GM10248 (cell line): Measurements from ENCODE around the gene C20orf96.

Experiments
- CTCF ChIA-PET: fragments of 300-600 bp; sonication (Branson Sonifier 250); formaldehyde crosslinking; extraction: SDS; loops from one replicate; lab custom pipeline; 2021; ENCODE audit warnings: antibody characterized with exemption; lab: Yijun Ruan, JAX
- POLR2A ChIA-PET: fragments of 350-650 bp; sonication (Branson Sonifier 250); formaldehyde crosslinking; extraction: SDS; loops from one replicate; lab custom pipeline; 2020; ENCODE audit warnings: antibody characterized with exemption; lab: Yijun Ruan, JAX
- DNase-seq: peaks from one replicate; pipeline ENCODE4 v3.0.0; 2012; ENCODE audit errors: extremely low spot score
- CTCF ChIP-seq: IDR thresholded peaks from 2 replicates; pipeline ENCODE4 v1.5.1; 2012; ENCODE audit warnings: mild to moderate bottlenecking, low read depth; ENCODE audit errors: extremely low read depth, missing control alignments, control extremely low read depth

Gene C20orf96

GRCh38 chr20:278607-279571 is 11.7 kb downstream of the C20orf96 start:
- no peak for DNase-seq
- POLR2A ChIA-PET, result no interaction called here
- CTCF ChIA-PET, result interaction anchor here (1.7 to 3.0 kb wide), 2 partner anchors 10 to 12 kb away, joined by 5 to 11 read pairs; no protein-coding TSS in a partner anchor
- no peak for TF ChIP-seq CTCF

- no peak for TF ChIP-seq CTCF
- POLR2A ChIA-PET, result no interaction called here
- CTCF ChIA-PET, result interaction anchor here (1.7 to 3.0 kb wide), 2 partner anchors 9 to 12 kb away, joined by 5 to 11 read pairs; no protein-coding TSS in a partner anchor
- no peak for DNase-seq
Observed at GRCh38 chr20:278181-278580, 12.4 kb downstream of the C20orf96 start.

GRCh38 chr20:277496-277781 is 13.1 kb downstream of the C20orf96 start:
- ChIA-PET CTCF (interaction anchor here (1.7 to 3.0 kb wide), 2 partner anchors 9 to 11 kb away, joined by 5 to 11 read pairs; no protein-coding TSS in a partner anchor), POLR2A (no interaction called here)
- DNase-seq, result no peak
- no peak for TF ChIP-seq CTCF

- TF ChIP-seq CTCF, result no peak
- DNase-seq, result no peak
- CTCF ChIA-PET, result interaction anchor here (1.7 to 3.0 kb wide), 2 partner anchors 8 to 10 kb away, joined by 5 to 11 read pairs; no protein-coding TSS in a partner anchor
- POLR2A ChIA-PET, result no interaction called here
Observed at GRCh38 chr20:276620-277495, 13.7 kb downstream of the C20orf96 start.

- TF ChIP-seq CTCF, result no peak
- DNase-seq, result no peak
- ChIA-PET CTCF (no interaction called here), POLR2A (no interaction called here)
Observed at GRCh38 chr20:275791-276190, 14.8 kb downstream of the C20orf96 start.

- TF ChIP-seq CTCF, result no peak
- ChIA-PET POLR2A (no interaction called here), CTCF (interaction anchor here (1.2 kb wide), 1 partner anchor 56 kb away, joined by 4 read pairs; no protein-coding TSS in a partner anchor)
- no peak for DNase-seq
Observed at GRCh38 chr20:273884-274283, 16.7 kb downstream of the C20orf96 start.
